EH (cell line): ENCODE results near the gene BHLHE40.

Source experiments
- DNase-seq: peaks from one replicate; pipeline ENCODE4 v3.0.0-alpha.2; 2015; ENCODE audit warnings: low read depth

The BHLHE40 gene

DNA sequence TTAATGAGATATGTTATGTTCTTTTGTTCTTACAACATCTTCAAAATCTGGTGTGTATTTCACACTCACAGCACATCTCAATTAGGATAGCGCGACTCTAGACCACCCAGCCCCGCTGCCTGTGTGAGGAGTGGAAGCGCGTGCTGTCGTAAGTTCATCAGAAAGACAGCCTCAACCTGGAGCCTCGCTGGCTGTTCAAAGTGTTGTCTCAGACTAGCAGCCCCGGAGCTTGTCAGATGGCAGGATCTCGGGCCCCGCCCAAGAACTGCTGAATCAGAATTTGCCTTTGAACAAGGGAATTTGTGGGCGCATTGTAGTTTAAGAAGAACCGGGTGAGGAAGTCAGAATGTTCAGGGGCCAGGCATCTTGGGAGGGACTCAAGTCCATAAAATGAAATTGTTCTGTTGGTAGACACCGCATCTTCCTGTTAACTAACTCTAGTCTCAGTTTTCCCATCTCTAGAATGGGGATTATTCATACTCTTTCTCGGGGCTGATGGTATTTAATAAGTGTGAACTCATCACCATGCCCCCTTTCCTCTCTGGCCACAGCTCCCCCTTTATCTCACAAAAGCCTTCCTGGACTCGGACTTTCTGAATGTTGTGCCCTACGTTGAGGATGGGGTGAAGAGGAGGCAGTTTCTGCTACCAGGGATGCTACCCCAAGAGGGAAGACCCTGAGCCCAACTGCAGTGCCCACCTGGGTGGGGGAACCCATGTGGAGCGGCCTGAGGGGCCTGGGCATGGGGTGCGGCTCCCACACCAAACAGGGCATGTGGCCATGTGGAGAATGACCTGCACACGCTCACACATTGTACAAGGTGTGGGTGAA lies 40.4 kb downstream of the BHLHE40 start:
- DNase-seq = no peak

- DNase-seq = no peak
Measured at GRCh38 chr3:5020242-5020722, 41.0 kb downstream of the BHLHE40 start.

DNA sequence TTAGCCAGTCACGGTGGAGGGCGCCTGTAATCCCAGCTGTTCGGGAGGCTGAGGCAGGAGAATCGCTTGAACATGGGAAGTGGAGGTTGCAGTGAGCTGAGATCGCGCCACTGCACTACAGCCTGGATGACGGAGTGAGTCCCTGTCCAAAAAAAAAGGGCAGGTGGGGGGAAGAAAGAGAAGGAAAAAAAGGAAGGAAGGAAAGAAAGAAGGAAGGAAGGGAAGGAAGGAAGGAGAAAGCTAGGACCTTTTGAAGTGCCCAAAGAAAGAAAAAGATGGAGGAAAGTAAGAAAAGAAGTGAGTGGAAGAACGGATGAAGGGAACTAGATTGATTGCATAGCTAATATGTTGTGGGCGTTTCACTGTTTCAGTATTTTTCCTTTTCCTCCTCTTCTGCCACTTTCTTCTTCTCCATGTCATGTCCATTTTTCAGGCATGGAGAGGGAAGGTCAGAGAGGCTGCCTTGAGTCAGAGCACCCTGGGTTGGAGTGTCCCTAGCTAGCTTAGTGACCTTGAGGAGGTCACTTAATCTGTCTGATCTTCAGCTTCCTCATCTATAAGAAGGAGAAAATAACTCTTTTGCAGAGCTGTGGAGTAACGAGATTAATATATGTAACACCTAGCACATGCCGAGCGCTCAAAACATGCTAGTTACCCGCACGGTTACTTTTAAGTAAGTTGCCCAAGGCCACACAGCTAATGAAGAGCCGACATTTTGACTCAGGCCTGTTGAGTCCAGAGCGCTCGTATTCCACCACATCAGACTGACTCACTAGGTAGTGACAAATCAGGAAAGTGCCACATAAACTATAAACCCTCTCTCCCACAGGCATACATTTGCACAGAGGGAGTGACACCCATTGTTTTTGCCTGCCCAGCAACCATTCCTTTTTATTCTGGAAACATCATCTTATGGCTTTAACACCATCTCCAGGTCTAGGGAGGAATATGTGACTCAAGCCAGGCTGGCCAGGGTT lies 42.2 kb downstream of the BHLHE40 start:
- peak; percentile 86 for DNase-seq

GRCh38 chr3:5022187-5022965 lies 43.1 kb downstream of the BHLHE40 start:
- peak; percentile 52 for DNase-seq

DNA sequence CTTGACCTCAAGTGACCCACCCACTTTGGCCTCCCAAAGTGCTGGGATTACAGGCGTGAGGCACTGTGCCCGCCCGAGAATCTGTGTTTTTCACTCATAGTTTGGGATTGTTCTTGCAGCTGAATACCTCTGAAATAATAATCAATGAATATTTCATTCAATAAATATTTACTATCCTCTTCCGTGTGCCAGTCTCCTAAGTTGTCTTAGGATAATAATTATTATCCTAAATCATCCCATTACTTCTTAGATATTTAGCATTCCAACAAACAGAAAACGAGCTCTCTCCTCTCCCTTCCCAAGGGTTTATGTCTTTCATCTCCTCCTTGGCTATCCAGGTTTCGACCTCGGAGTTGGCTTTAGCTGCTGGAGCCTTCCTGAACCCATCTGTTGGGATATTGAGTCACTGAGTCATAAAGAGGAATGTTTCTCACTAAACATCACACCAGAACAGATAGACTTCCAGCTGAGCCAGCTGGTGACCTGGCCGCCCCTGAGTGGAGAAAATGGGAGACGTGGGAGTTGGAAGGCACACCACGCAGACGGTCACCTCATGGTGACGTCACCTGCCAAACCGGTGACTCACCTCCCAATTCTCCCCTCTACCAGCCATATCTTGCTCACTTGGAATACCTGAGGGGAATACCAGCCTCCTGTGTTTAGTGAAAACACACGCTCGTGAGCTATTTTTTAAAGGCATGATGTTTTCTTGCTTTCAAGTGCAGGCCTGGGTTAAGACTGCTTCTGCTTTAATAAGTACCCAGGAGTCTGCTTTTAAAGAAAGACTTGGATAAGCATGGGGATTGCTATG lies 43.9 kb downstream of the BHLHE40 start:
- peak; percentile 98 for DNase-seq

DNA sequence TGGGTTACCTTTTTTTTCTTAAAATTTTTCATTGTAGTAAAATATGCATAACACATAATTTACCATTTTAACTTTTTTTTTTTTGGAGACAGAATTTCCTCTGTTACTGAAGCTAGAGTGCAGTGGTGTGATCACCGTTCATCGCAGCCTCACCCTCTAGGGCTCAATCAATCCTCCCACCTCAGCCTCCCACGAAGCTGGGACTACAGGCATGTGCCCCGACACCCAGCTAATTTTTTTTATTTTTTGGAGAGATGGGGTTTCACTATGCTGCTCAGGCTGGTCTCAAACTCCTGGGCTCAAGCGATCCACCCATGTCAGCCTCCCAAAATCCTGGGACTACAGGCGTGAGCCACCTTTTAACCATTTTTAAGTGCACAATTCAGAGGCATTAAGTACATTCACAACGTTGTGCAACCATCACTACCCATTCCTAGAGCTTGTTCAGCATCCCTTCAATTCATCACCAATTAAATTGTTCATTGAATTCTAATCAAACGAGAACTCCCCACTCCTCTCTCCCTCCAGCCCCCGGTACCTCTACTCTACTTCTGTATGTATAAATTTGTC lies 44.6 kb downstream of the BHLHE40 start:
- no peak for DNase-seq

- no peak for DNase-seq
Measured at GRCh38 chr3:5026046-5026362, 46.8 kb downstream of the BHLHE40 start.

DNA sequence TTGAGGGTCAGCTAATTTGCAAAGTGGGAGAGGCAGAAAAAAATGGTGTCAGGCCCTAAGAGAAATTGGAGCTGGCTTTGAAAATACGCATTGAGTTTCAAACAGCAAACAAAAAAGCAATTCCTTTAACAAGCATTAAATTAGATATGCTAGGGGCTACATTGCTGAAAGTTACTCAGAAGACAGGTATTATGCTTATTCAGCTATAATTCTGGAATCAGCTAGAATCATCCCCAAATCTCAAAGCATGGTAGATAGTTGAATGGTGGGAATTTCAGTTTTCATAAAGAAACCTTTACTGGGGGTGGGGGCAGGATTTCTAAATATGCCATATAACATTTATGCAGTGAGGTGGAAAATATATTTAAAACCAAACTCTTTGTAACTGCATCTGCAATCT lies 50.5 kb downstream of the BHLHE40 start:
- DNase-seq = no peak

DNA sequence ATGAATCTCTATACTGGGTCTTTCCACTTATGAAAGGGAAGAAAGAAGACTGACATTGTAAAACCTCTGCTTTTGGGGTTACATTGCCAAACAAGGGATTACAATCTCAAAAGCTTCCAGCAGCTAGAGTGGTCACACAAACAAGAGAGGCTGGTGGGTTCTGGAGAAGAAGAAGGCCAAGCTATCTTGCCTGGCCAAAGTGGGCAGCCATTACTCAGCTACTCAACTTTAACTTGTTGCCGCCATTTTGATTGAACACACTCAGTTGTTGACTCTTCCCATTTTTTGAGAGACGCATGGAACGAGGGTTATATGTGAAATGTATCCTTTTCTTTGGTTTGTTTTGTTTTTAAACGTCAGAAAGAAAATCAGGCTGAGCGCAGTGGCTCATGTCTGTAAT lies 50.9 kb downstream of the BHLHE40 start:
- DNase-seq = no peak

DNA sequence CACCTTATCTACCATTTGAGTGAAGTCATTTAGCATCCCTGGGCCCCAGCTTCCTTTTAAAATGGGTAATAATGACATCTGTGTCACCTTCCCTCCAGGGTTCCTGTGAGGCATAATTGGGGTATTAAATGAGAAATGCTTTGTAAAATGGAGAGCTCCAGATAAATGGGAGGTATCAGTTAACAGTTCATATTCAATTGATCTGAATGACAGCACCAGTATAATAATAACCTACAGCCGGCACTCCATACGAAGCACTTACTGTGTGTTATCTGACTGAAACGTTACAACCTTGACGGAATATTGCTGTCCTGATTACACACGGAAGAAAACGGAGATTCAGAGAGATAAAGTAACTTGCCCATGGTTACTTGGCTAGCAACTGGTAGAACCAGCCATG lies 53.6 kb downstream of the BHLHE40 start:
- DNase-seq = no peak
